Colonic mucosa (tissue), 4 donors: Measurements from ENCODE around the gene BRINP2. TPM values are rescaled to one million over a fixed set of nuclear protein-coding genes. Genes with fewer than 3 reads are reported as not detected.

Experiments
- DNase-seq: peaks from one replicate; pipeline ENCODE4 v3.0.0-alpha.2; 2020
- H3K27ac ChIP-seq: fragments of 200-600 bp; one replicate; pipeline ENCODE4 v1.8.0; 2021
- H3K27me3 ChIP-seq: fragments of 200-600 bp; one replicate; pipeline ENCODE4 v1.8.0; 2021
- H3K36me3 ChIP-seq: fragments of 200-600 bp; one replicate; pipeline ENCODE4 v1.8.0; 2021
- H3K4me1 ChIP-seq: fragments of 200-600 bp; one replicate; pipeline ENCODE4 v1.8.0; 2021; ENCODE audit warnings: mild to moderate bottlenecking
- H3K4me3 ChIP-seq: fragments of 200-600 bp; one replicate; pipeline ENCODE4 v1.8.0; 2021
- H3K9ac ChIP-seq, 2 donors: one replicate each; pipeline ENCODE4 v1.7.0; 2013; ENCODE audit warnings: control low read depth in 2 of 2, low read depth in 2 of 2, low read length in 2 of 2
- H3K9me3 ChIP-seq: fragments of 200-600 bp; one replicate; pipeline ENCODE4 v1.8.0; 2021
- intact Hi-C: fragments of 100-400 bp; cut with DNase I; formaldehyde crosslinking; loops from one replicate; pipeline ENCODE4 v1.14.1; 2022
- total RNA-seq, 2 donors: library from RNA; stranded (reverse); fragmentation: NEBNext Ultra II Directional in 1 of 2; extraction: Animal tissue kit (Norgen Biotek cat#: 25700) in 1 of 2; gene quantifications; one replicate each; pipeline ENCODE4 v1.2.1, GENCODE V29; 2021
- TF ChIP-seq, protein P1 (sequence below): fragments of 200-600 bp; IDR thresholded peaks from one replicate; pipeline ENCODE4 v1.8.0; 2022; ENCODE audit warnings: antibody characterized with exemption, mild to moderate bottlenecking
- donor health status: healthy.
- donor health status: DM: no; HTN: no; CAD: no.
- donor health status: DM: no; HTN: no; CAD: no.

BRINP2 gene
- total RNA-seq, 2 donors from 2014 or later: not detected

DNA sequence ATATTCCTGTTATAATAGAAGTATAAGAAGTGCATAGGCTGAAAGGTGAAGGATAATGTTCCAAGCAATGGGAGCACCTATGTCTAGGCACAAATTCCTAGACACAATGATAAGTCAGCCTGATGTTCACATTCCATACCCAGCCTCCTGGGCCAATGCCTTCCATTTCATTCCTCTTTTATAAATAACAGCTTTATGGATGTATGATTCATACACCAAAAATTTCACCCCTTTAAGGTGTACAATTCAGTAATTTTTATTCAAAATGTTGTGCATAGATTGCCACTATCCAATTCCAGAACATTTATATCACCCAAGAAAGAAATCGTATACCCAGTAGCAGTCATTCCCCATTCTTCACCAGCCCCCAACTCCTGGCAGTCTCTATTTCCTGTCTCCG lies 118.8 kb downstream of the BRINP2 start:
- TF ChIP-seq, protein P1, sequence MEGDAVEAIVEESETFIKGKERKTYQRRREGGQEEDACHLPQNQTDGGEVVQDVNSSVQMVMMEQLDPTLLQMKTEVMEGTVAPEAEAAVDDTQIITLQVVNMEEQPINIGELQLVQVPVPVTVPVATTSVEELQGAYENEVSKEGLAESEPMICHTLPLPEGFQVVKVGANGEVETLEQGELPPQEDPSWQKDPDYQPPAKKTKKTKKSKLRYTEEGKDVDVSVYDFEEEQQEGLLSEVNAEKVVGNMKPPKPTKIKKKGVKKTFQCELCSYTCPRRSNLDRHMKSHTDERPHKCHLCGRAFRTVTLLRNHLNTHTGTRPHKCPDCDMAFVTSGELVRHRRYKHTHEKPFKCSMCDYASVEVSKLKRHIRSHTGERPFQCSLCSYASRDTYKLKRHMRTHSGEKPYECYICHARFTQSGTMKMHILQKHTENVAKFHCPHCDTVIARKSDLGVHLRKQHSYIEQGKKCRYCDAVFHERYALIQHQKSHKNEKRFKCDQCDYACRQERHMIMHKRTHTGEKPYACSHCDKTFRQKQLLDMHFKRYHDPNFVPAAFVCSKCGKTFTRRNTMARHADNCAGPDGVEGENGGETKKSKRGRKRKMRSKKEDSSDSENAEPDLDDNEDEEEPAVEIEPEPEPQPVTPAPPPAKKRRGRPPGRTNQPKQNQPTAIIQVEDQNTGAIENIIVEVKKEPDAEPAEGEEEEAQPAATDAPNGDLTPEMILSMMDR: no peak
- intact Hi-C loops: no loop called here
- Histone ChIP-seq H3K27me3 (no peaks in the 10 kb centered on the region), H3K4me1 (no peaks in the 10 kb centered on the region), H3K36me3 (no peaks in the 10 kb centered on the region), H3K9ac (no peak overlapping the region), H3K27ac (no peak overlapping the region), H3K4me3 (no peak overlapping the region), H3K9me3 (no peaks in the 10 kb centered on the region)
- no peak for DNase-seq

DNA sequence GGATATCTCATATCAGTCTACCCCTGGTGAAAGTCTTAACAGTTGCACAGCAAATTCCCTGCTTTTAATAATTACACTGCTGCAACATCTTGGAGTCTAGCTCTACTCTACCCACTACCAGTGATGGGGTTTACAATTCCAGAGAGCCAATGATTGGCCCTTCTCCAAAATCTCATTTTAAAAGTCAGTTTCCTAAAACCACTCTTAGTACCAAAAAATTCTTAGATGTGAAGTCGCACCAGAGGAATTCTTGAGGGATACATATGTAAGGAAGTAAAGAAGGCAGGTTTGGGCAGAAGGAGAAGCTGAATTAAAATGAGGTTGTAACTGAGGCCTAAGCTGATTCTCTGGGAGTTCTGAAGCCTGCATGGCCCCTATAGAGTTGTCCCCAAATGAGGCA lies 129.7 kb downstream of the BRINP2 start:
- DNase-seq: no peak
- Histone ChIP-seq H3K27me3 (no peaks in the 10 kb centered on the region), H3K4me1 (no peaks in the 10 kb centered on the region), H3K27ac (no peak overlapping the region), H3K4me3 (no peak overlapping the region), H3K36me3 (no peaks in the 10 kb centered on the region), H3K9me3 (no peaks in the 10 kb centered on the region), H3K9ac (no peak overlapping the region)
- intact Hi-C loops: no loop called here
- TF ChIP-seq, protein P1: no peak

DNA sequence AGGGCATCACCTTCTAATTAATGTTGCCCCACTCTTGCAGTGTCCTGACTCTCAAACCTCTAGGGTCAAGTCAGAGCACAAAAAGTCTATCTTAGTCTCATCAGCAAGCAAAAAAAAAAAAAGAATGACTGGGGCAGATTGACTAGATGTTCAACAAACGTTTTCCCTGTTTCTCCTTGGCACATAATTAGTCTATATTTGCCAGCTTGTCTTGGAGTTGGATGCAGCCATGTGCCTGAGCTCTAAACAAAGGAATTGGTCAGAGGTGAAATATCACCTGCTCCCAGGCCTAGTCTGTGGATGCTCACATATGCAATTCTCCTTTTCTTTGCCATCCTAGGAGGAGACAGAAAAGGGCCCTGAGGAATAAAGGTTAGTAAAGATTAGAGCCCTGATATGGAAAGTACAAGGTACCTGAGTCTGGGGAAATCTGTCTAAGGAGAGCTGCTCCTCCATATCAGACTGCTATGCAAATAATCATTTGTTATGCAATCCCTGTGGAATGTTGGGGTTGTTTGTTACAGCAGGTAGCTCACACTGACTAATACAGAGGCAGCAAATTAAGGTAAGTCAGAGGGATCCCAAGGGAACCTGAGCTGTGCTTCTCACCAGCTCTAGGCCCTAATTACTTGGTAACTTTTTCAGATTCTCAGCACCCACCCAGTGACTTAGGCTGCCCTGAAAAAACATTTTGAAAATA lies 130.8 kb downstream of the BRINP2 start:
- no peak for DNase-seq
- no peak overlapping the region for H3K27ac ChIP-seq
- no peaks in the 10 kb centered on the region for H3K9me3 ChIP-seq
- intact Hi-C loops: no loop called here
- no peaks in the 10 kb centered on the region for H3K36me3 ChIP-seq
- H3K4me3 ChIP-seq: no peak overlapping the region
- H3K27me3 ChIP-seq: no peaks in the 10 kb centered on the region
- no peaks in the 10 kb centered on the region for H3K4me1 ChIP-seq
- TF ChIP-seq, protein P1: no peak
- H3K9ac ChIP-seq: no peak overlapping the region

- Histone ChIP-seq H3K9ac (no peak overlapping the region), H3K27me3 (no peaks in the 10 kb centered on the region), H3K4me3 (no peak overlapping the region), H3K27ac (no peak overlapping the region), H3K36me3 (no peaks in the 10 kb centered on the region), H3K9me3 (no peaks in the 10 kb centered on the region), H3K4me1 (no peaks in the 10 kb centered on the region)
- intact Hi-C loops: no loop called here
- no peak for DNase-seq
- TF ChIP-seq, protein P1: no peak
Observed at GRCh38 chr1:177302357-177303044, 131.7 kb downstream of the BRINP2 start.

DNA sequence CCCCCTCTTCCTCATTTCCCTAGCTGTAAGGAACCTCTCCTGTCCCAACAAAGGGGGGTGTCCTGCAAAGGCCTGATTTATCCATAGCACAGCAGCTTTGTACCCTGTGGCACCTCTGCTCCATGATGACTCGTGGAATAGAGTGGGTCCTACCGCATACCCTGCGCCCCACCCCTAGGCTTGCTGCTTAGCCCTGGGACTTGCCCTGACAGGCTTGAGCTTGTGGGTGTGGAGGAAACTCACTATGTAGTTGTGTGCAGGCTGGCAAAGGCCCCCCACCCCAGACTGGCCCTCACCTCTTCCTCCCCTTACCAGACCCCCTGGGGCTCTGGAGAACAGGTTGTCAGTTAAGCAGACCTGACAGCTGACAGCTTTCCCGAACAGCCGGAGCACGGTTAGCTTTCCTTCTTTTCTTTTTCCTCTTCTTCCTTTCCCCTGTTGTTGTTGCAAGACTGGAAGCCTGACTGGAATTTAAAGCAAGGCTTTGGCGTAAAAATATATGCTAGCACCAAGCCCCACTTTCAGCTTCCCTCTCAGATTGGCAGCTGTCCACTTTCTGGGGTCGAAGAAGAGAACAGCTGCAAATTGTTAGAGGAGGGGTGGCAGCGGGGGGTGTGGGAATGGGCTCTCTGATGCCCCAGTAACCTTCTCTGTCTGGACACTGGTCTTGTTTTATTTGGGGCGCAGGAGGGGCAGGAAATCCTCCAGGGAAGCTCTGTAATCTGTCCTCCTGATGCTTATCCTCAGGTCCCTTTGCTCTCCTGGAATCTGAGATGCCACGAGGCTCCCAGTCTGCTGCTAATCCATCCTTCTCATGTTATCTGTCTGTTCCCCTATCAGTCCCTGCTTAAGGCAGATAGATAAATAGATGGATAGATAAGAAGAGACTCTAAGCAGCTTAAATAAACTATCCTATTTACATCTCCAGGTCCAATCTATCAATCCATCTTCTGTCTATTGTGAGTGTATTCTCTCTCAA lies 134.6 kb downstream of the BRINP2 start:
- Histone ChIP-seq H3K27ac (no peak overlapping the region), H3K4me1 (no peaks in the 10 kb centered on the region), H3K27me3 (no peaks in the 10 kb centered on the region), H3K9me3 (no peaks in the 10 kb centered on the region), H3K9ac (no peak overlapping the region), H3K36me3 (no peaks in the 10 kb centered on the region), H3K4me3 (no peak overlapping the region)
- intact Hi-C loops: no loop called here
- TF ChIP-seq, protein P1: no peak
- no peak for DNase-seq
